GM12878 (cell line): ENCODE data around the gene FAM20B. TPM values are rescaled to one million over a fixed set of nuclear protein-coding genes. Genes with fewer than 3 reads are reported as not detected.

Source experiments
- ATAC-seq: fragments of 200-7000 bp; cut with Tn5 transposase; 3 replicates; pipeline ENCODE4 v1.9.1; 2020; ENCODE audit warnings: mild to moderate bottlenecking, moderate library complexity
- BruUV-seq: library from RNA; stranded (reverse); fragments of 400-500 nt; replicated peaks from 2 replicates; lab custom pipeline; 2021; lab: Mats Ljungman, UMichigan
- CTCF ChIA-PET: fragments of 300-600 bp; sonication (Branson Sonifier 250); formaldehyde crosslinking; extraction: SDS; loops from one replicate; lab custom pipeline; 2021; ENCODE audit warnings: inconsistent platforms; lab: Yijun Ruan, JAX
- POLR2A ChIA-PET: fragments of 350-600 bp; formaldehyde crosslinking; extraction: SDS; loops from one replicate; lab custom pipeline; 2021; ENCODE audit warnings: inconsistent platforms; lab: Charles Lee
- RAD21 ChIA-PET: fragments of 300-600 bp; sonication (Branson Sonifier 250); formaldehyde crosslinking; loops from one replicate; lab custom pipeline; 2023; ENCODE audit warnings: antibody characterized with exemption; ENCODE audit not compliant: unreplicated experiment; lab: Charles Lee
- SMC1A ChIA-PET: fragments of 300-600 bp; sonication (Branson Sonifier 250); formaldehyde crosslinking; loops from one replicate; lab custom pipeline; 2023; ENCODE audit not compliant: unreplicated experiment, uncharacterized antibody; lab: Charles Lee
- DNase-seq: peaks from one replicate; pipeline ENCODE4 v3.0.0-alpha.2; 2011; ENCODE audit warnings: low read depth, low spot score
- FAIRE-seq: peaks from 3 replicates; lab custom pipeline; 2011; peaks lifted over from hg19 to GRCh38; lab: Jason Lieb, UNC
- H2AFZ ChIP-seq: 2 replicates; pipeline ENCODE4 v1.6.0; 2011; ENCODE audit warnings: low read depth, low read length, control low read depth; ENCODE audit not compliant: control insufficient read depth
- H3K27ac ChIP-seq: 2 replicates; pipeline ENCODE4 v1.5.1; 2011; ENCODE audit warnings: control low read depth; ENCODE audit not compliant: control insufficient read depth, insufficient read depth
- H3K27me3 ChIP-seq, 2 experiments: replicated peaks in 1 of 2; 2 replicates each; pipeline versions ENCODE4 v1.6.0 to v1.6.1; 2011; ENCODE audit warnings: low read length in 1 of 2; ENCODE audit not compliant: control insufficient read depth in 2 of 2, insufficient read depth in 2 of 2
- H3K36me3 ChIP-seq, 2 experiments: 2 replicates each; pipeline ENCODE4 v1.5.1; 2011; ENCODE audit warnings: low read length in 1 of 2; ENCODE audit not compliant: control insufficient read depth in 2 of 2, insufficient read depth in 2 of 2
- H3K4me1 ChIP-seq: 2 replicates; pipeline ENCODE4 v1.6.1; 2011; ENCODE audit warnings: mild to moderate bottlenecking, low read length, moderate library complexity, mixed read lengths; ENCODE audit not compliant: control insufficient read depth, insufficient read depth
- H3K4me2 ChIP-seq: 2 replicates; pipeline ENCODE4 v1.6.0; 2011; ENCODE audit warnings: control low read depth; ENCODE audit not compliant: control insufficient read depth, insufficient read depth
- H3K4me3 ChIP-seq: fragments of 200-600 bp; sonication (generic); 2 replicates; pipeline ENCODE4 v1.5.1; 2016
- H3K79me2 ChIP-seq: 2 replicates; pipeline ENCODE4 v1.6.0; 2011; ENCODE audit warnings: low read length; ENCODE audit not compliant: control insufficient read depth, insufficient read depth
- H3K9ac ChIP-seq: 2 replicates; pipeline ENCODE4 v1.8.0; 2011; ENCODE audit warnings: low read length, control low read depth, mixed read lengths; ENCODE audit not compliant: control insufficient read depth, insufficient read depth
- H3K9me3 ChIP-seq: replicated peaks from 3 replicates; pipeline ENCODE4 v1.5.1; 2011; ENCODE audit warnings: mild to moderate bottlenecking, low read length; ENCODE audit not compliant: control insufficient read depth, insufficient read depth
- H4K20me1 ChIP-seq: 2 replicates; pipeline ENCODE4 v1.6.0; 2011; ENCODE audit not compliant: control insufficient read depth, insufficient read depth
- ATF7 ChIP-seq: fragments of 450-650 bp; IDR thresholded peaks from 2 replicates; pipeline ENCODE4 v1.6.1; 2016; ENCODE audit warnings: low read depth, mild to moderate bottlenecking
- HDAC2 ChIP-seq: fragments of 200-600 bp; sonication (generic); IDR thresholded peaks from 2 replicates; pipeline ENCODE4 v1.6.1; 2017
- IKZF2 ChIP-seq, 2 experiments: fragments of 450-650 bp; IDR thresholded peaks; 2 replicates each; pipeline ENCODE4 v1.6.1; 2017; ENCODE audit warnings: mild to moderate bottlenecking in 2 of 2, moderate library complexity in 2 of 2
- KDM1A ChIP-seq: fragments of 200-600 bp; sonication (generic); IDR thresholded peaks from 2 replicates; pipeline ENCODE4 v1.6.1; 2016; ENCODE audit warnings: borderline replicate concordance
- NFIC ChIP-seq: IDR thresholded peaks from 2 replicates; pipeline ENCODE4 v1.6.1; 2012; ENCODE audit warnings: low read depth, mild to moderate bottlenecking, inconsistent platforms, low read length, moderate library complexity
- PKNOX1 ChIP-seq: fragments of 450-650 bp; IDR thresholded peaks from 2 replicates; pipeline ENCODE4 v1.6.1; 2016; ENCODE audit warnings: mild to moderate bottlenecking
- SIX5 ChIP-seq: IDR thresholded peaks from 2 replicates; pipeline ENCODE4 v1.6.1; 2011; ENCODE audit warnings: mild to moderate bottlenecking, low read depth, low read length, moderate library complexity; ENCODE audit not compliant: severe bottlenecking
- SMC3 ChIP-seq: IDR thresholded peaks from 2 replicates; pipeline ENCODE4 v1.6.1; 2011; ENCODE audit warnings: low read length, improper control_type of control experiment, borderline replicate concordance
- SPI1 ChIP-seq: IDR thresholded peaks from 2 replicates; pipeline ENCODE4 v1.6.1; 2011; ENCODE audit warnings: low read depth, mild to moderate bottlenecking, low read length, moderate library complexity, borderline replicate concordance; ENCODE audit not compliant: insufficient read depth
- USF1 ChIP-seq: IDR thresholded peaks from 2 replicates; pipeline ENCODE4 v1.6.1; 2011; ENCODE audit warnings: borderline replicate concordance, low read depth, mild to moderate bottlenecking, moderate library complexity, mixed read lengths, low read length; ENCODE audit not compliant: insufficient read depth; ENCODE audit errors: extremely low read length
- whole genome bisulfite sequencing: methylation state at CpG from one replicate; pipeline ENCODE4 v1.1.6; 2016; ENCODE audit warnings: low lambda C conversion rate; ENCODE audit not compliant: insufficient replicate concordance, insufficient coverage; ENCODE audit errors: missing lambda C conversion rate; 5-methylcytosine and 5-hydroxymethylcytosine counted together
- in situ Hi-C: fragments of 300-500 bp; cut with MboI; formaldehyde crosslinking; loops from 9 replicates; pipeline ENCODE4 v1.14.3; 2018; ENCODE audit warnings: mixed read lengths
- intact Hi-C: fragments of 100-400 bp; cut with micrococcal nuclease; formaldehyde crosslinking; loops from one replicate; pipeline ENCODE4 v1.14.2; 2022; ENCODE audit not compliant: unreplicated experiment
- polyA plus RNA-seq, 11 experiments: library from polyadenylated mRNA; depleted of rRNA in 4 of 11; unstranded in 6 of 11; stranded (reverse) in 5 of 11; fragments of >200 nt; fragmentation: Nextera tagmentation in 4 of 11; fragmentation: Illumina TruSeq in 1 of 11; extraction: Ambion mirVana in 4 of 11; extraction: Trizol in 1 of 11; gene quantifications; 1 replicate in 1 of 11; 2 replicates in 10 of 11; pipeline versions ENCODE4 v1.2.1 to v1.2.3, GENCODE V29; 2011 to 2016; ENCODE audit warnings: inconsistent platforms in 2 of 11, missing spikeins in 2 of 11, low read depth in 1 of 11
- total RNA-seq, 4 experiments: library from RNA; depleted of rRNA in 3 of 4; stranded (reverse); fragments of >200 nt in 3 of 4; fragmentation: Illumina TruSeq in 1 of 4; extraction: Trizol in 1 of 4; gene quantifications; 2 replicates each; pipeline versions ENCODE4 v1.2.1 to v1.2.3, GENCODE V29; 2013 to 2021
- TF ChIP-seq, protein P1 (sequence below): IDR thresholded peaks from 2 replicates; pipeline ENCODE4 v1.6.1; 2012; ENCODE audit warnings: low read length, inconsistent platforms
- TF ChIP-seq, protein P2 (sequence below): IDR thresholded peaks from 2 replicates; pipeline ENCODE4 v1.6.1; 2011; ENCODE audit warnings: mild to moderate bottlenecking, low read depth, low read length, moderate library complexity; ENCODE audit not compliant: insufficient replicate concordance

Gene FAM20B
- total and polyA plus RNA-seq, 10 of the 15 experiments (the other 5 are each of a cell fraction or from before 2014, with no cell fraction given) = 2.4 to 25.6 (median 12.8) TPM

- peak; percentile 66; the same call in 1 of the 2 replicates for TF ChIP-seq SMC3
Measured at GRCh38 chr1:179079113-179079761, 53.5 kb downstream of the FAM20B start (continued).

GRCh38 chr1:179080866-179081686, 55.4 kb downstream of the FAM20B start:
- intact Hi-C loops (loop anchor here (2.0 to 5.0 kb wide), 2 partner anchors 54 to 114 kb away; partner anchors contain the start of gene FAM20B), in situ Hi-C loops (loop anchor here (5.0 to 25.0 kb wide), 2 partner anchors 286 to 731 kb away; partner anchors contain the start of gene AXDND1)
- ATAC-seq (no peak; the same call in 2 of the 3 replicates), DNase-seq (no peak), FAIRE-seq (no peak)
- Histone ChIP-seq H3K27me3 (no peaks in the 10 kb centered on the region), H3K36me3 (peaks cover 0 to 4% of the 10 kb centered on the region in 2 experiments; a peak in 3 of 4 replicates), H3K4me1 (peaks cover 16% of the 10 kb centered on the region), H3K27ac (peak overlapping the region; percentile 96), H3K79me2 (peaks cover 39% of the 10 kb centered on the region), H3K9ac (peak overlapping the region; percentile 92), H3K4me3 (peak overlapping the region; percentile 95), H2AFZ (peak overlapping the region; percentile 88), H3K4me2 (peak overlapping the region; percentile 99), H3K9me3 (no peaks in the 10 kb centered on the region), H4K20me1 (no peaks in the 10 kb centered on the region)
- ChIA-PET CTCF (interaction anchor here (0.6 to 5.4 kb wide), 14 partner anchors 40 to 733 kb away, joined by 3 to 80 read pairs (median 5); partner anchors contain the start of genes AXDND1 and SOAT1), SMC1A (interaction anchor here (0.7 to 5.9 kb wide), 20 partner anchors 10 to 519 kb away, joined by 3 to 35 read pairs (median 4); partner anchors contain the start of genes AXDND1 and SOAT1), POLR2A (interaction anchor here (0.7 to 2.2 kb wide), 5 partner anchors 38 to 284 kb away, joined by 3 to 9 read pairs (median 3); partner anchors contain the start of gene SOAT1), RAD21 (interaction anchor here (0.6 to 8.3 kb wide), 12 partner anchors 34 to 988 kb away, joined by 3 to 61 read pairs (median 4); no protein-coding TSS in a partner anchor)
- BruUV-seq = TSS peak; percentile 95
- WGBS = 7% methylated on average over 18 of the region's 18 CpGs
- TF ChIP-seq SPI1 (peak; percentile 56), NFIC (peak; percentile 70; the same call in 1 of the 2 replicates), SIX5 (no peak), IKZF2 (IDR thresholded peaks at IDR 0.05) (peak in 1 of 2 experiments; percentile 69; a peak in 2 of 4 replicates), KDM1A (no peak), ATF7 (no peak; the same call in 1 of the 2 replicates), HDAC2 (0 out of 2 replicates have a peak, but pooled peaks have one; percentile 42), USF1 (no peak), PKNOX1 (no peak)
- TF ChIP-seq, protein P1, sequence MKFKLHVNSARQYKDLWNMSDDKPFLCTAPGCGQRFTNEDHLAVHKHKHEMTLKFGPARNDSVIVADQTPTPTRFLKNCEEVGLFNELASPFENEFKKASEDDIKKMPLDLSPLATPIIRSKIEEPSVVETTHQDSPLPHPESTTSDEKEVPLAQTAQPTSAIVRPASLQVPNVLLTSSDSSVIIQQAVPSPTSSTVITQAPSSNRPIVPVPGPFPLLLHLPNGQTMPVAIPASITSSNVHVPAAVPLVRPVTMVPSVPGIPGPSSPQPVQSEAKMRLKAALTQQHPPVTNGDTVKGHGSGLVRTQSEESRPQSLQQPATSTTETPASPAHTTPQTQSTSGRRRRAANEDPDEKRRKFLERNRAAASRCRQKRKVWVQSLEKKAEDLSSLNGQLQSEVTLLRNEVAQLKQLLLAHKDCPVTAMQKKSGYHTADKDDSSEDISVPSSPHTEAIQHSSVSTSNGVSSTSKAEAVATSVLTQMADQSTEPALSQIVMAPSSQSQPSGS = 0 out of 2 replicates have a peak, but pooled peaks have one; percentile 62
- TF ChIP-seq, protein P2, sequence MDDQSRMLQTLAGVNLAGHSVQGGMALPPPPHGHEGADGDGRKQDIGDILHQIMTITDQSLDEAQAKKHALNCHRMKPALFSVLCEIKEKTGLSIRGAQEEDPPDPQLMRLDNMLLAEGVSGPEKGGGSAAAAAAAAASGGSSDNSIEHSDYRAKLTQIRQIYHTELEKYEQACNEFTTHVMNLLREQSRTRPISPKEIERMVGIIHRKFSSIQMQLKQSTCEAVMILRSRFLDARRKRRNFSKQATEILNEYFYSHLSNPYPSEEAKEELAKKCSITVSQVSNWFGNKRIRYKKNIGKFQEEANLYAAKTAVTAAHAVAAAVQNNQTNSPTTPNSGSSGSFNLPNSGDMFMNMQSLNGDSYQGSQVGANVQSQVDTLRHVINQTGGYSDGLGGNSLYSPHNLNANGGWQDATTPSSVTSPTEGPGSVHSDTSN = peak; percentile 62
